ENCODE results near the gene PLCH1.

The PLCH1 gene

DNA sequence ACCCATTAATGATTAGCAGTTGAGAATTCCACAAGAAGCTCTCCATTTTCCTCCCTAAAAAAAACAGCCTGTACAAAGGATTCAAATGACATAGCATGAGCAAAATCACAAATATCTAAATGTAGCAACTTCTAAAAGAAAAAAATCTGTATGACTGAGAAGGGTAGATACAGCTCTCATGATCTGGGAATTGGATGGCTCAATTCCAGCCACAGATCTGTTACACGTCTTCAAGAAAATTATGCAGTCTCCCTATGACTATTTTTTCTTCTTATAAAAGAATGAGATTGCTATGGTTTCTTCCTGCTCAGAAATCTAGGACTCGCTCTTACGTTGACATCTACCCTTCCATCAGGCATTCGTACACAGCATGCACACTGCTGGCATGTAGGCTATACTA is 71.5 kb downstream of the PLCH1 start:
- no peak overlapping the region for H3K4me3 ChIP-seq (ENCODE audit: low read depth in 1 of 2, low read length in 2 of 2)
- no peaks in the 10 kb centered on the region for H3K9me3 ChIP-seq (ENCODE audit: insufficient read depth, low read length, severe bottlenecking)
- H3K4me2 ChIP-seq (ENCODE audit: insufficient read depth, low read length): no peak overlapping the region
- no peaks in the 10 kb centered on the region for H3K36me3 ChIP-seq (ENCODE audit: insufficient read depth, low read length)
- H2AFZ ChIP-seq (ENCODE audit: low read depth, low read length): no peak overlapping the region
- H3K27ac ChIP-seq (ENCODE audit: low read length): no peak overlapping the region
- no peaks in the 10 kb centered on the region for H3K79me2 ChIP-seq (ENCODE audit: insufficient read depth, low read length)
- no peaks in the 10 kb centered on the region for H4K20me1 ChIP-seq (ENCODE audit: insufficient read depth, low read length)
- TF ChIP-seq, protein P1, sequence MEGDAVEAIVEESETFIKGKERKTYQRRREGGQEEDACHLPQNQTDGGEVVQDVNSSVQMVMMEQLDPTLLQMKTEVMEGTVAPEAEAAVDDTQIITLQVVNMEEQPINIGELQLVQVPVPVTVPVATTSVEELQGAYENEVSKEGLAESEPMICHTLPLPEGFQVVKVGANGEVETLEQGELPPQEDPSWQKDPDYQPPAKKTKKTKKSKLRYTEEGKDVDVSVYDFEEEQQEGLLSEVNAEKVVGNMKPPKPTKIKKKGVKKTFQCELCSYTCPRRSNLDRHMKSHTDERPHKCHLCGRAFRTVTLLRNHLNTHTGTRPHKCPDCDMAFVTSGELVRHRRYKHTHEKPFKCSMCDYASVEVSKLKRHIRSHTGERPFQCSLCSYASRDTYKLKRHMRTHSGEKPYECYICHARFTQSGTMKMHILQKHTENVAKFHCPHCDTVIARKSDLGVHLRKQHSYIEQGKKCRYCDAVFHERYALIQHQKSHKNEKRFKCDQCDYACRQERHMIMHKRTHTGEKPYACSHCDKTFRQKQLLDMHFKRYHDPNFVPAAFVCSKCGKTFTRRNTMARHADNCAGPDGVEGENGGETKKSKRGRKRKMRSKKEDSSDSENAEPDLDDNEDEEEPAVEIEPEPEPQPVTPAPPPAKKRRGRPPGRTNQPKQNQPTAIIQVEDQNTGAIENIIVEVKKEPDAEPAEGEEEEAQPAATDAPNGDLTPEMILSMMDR (IDR thresholded peaks at IDR 0.05; ENCODE audit: borderline replicate concordance, extremely low read depth, low read length, poor library complexity, severe bottlenecking): no peak
- TF ChIP-seq EZH2 (IDR thresholded peaks at IDR 0.05; ENCODE audit: borderline replicate concordance, low read depth, low read length, severe bottlenecking): no peak
- DNase-seq: no peak
- ATAC-seq (ENCODE audit: insufficient read depth, low read depth): no peak
- no peak overlapping the region for H3K9ac ChIP-seq (ENCODE audit: low read depth, low read length)
- H3K27me3 ChIP-seq (ENCODE audit: insufficient read depth, low read length, poor library complexity): no peaks in the 10 kb centered on the region
- no peaks in the 10 kb centered on the region for H3K4me1 ChIP-seq (ENCODE audit: insufficient read depth, low read length)

DNA sequence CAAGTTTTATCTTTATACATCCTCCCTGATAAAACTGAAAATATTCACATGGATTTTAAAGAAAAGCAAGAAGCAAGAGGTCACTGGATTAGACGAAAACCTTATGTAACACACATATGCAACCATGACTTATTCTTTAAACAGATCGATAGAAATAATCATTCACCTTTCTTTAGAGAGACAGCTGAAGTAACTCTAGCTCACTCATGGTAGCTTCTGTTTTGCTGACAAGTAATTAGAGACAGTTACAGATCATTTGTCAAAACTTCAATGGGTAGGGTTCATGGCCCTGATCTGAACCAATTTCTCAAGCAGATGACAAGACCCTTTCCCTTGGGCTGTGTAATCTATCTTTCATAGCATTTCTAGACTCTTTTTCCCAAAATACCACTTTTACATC is 74.5 kb downstream of the PLCH1 start:
- no peaks in the 10 kb centered on the region for H3K36me3 ChIP-seq (ENCODE audit: insufficient read depth, low read length)
- no peak overlapping the region for H3K4me2 ChIP-seq (ENCODE audit: insufficient read depth, low read length)
- H3K4me1 ChIP-seq (ENCODE audit: insufficient read depth, low read length): peaks cover 3% of the 10 kb centered on the region; the same call in 1 of the 2 replicates
- H3K9me3 ChIP-seq (ENCODE audit: insufficient read depth, low read length, severe bottlenecking): no peaks in the 10 kb centered on the region
- H3K79me2 ChIP-seq (ENCODE audit: insufficient read depth, low read length): no peaks in the 10 kb centered on the region
- H4K20me1 ChIP-seq (ENCODE audit: insufficient read depth, low read length): no peaks in the 10 kb centered on the region
- ATAC-seq (ENCODE audit: insufficient read depth, low read depth) (no peak), DNase-seq (no peak)
- TF ChIP-seq EZH2 (IDR thresholded peaks at IDR 0.05; ENCODE audit: borderline replicate concordance, low read depth, low read length, severe bottlenecking): no peak
- TF ChIP-seq, protein P1 (IDR thresholded peaks at IDR 0.05; ENCODE audit: borderline replicate concordance, extremely low read depth, low read length, poor library complexity, severe bottlenecking): no peak
- H3K4me3 ChIP-seq (ENCODE audit: low read depth in 1 of 2, low read length in 2 of 2): no peak overlapping the region
- H3K9ac ChIP-seq (ENCODE audit: low read depth, low read length): no peak overlapping the region
- H3K27ac ChIP-seq (ENCODE audit: low read length): no peak overlapping the region
- H2AFZ ChIP-seq (ENCODE audit: low read depth, low read length): no peak overlapping the region
- H3K27me3 ChIP-seq (ENCODE audit: insufficient read depth, low read length, poor library complexity): no peaks in the 10 kb centered on the region

DNA sequence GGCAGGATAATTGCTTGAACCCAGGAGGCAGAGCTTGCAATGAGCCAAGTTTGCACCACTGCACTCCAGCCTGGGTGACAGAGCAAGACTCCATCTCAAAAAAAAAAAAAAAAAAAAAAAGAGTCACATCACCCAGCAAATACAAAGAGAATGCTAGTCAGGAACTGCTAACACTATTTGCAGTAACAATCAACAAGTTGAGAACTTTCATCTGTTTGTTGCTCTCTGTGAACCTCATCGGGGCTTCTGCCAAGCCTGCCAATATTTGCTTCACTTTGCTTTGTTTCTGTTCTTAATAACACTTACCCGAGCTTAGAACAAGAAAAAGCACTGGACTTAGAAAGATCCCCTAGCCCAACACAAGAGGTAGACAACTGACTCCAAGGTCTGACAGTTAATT is 76.9 kb downstream of the PLCH1 start:
- Histone ChIP-seq H3K4me3 (ENCODE audit: low read depth in 1 of 2, low read length in 2 of 2) (no peak overlapping the region), H3K4me1 (ENCODE audit: insufficient read depth, low read length) (peaks cover 3% of the 10 kb centered on the region; the same call in 1 of the 2 replicates), H3K36me3 (ENCODE audit: insufficient read depth, low read length) (no peaks in the 10 kb centered on the region), H3K4me2 (ENCODE audit: insufficient read depth, low read length) (no peak overlapping the region), H4K20me1 (ENCODE audit: insufficient read depth, low read length) (no peaks in the 10 kb centered on the region), H3K79me2 (ENCODE audit: insufficient read depth, low read length) (no peaks in the 10 kb centered on the region), H3K9me3 (ENCODE audit: insufficient read depth, low read length, severe bottlenecking) (no peaks in the 10 kb centered on the region), H3K27me3 (ENCODE audit: insufficient read depth, low read length, poor library complexity) (no peaks in the 10 kb centered on the region), H2AFZ (ENCODE audit: low read depth, low read length) (no peak overlapping the region; the same call in 1 of the 2 replicates), H3K9ac (ENCODE audit: low read depth, low read length) (no peak overlapping the region), H3K27ac (ENCODE audit: low read length) (no peak overlapping the region)
- no peak for TF ChIP-seq EZH2 (IDR thresholded peaks at IDR 0.05; ENCODE audit: borderline replicate concordance, low read depth, low read length, severe bottlenecking)
- TF ChIP-seq, protein P1 (IDR thresholded peaks at IDR 0.05; ENCODE audit: borderline replicate concordance, extremely low read depth, low read length, poor library complexity, severe bottlenecking): no peak
- no peak for ATAC-seq (ENCODE audit: insufficient read depth, low read depth)
- DNase-seq: no peak

Measured in DND-41 (cell line).